Measurements from ENCODE around the gene RRP1B. TPM values are rescaled to one million over a fixed set of nuclear protein-coding genes. Genes with fewer than 3 reads are reported as not detected.

Gene RRP1B
- total RNA-seq, 6 experiments from 2014 or later = 8.0 to 17.0 (median 9.8) TPM

- intact Hi-C loops (cut with DNase I) = no loop called here
- TF ChIP-seq POLR2A (IDR thresholded peaks at IDR 0.05) = no peak
- TF ChIP-seq CTCF (IDR thresholded peaks at IDR 0.05) = no peak
- Histone ChIP-seq H3K36me3 (peaks cover 0 to 42% (median 18%) of the 10 kb centered on the region in 4 donors), H3K27me3 (no peaks in the 10 kb centered on the region), H3K4me1 (peaks cover 0 to 9% (median 0%) of the 10 kb centered on the region in 4 donors), H3K27ac (no peak overlapping the region), H3K9me3 (no peaks in the 10 kb centered on the region), H3K4me3 (no peak overlapping the region)
- no peak for DNase-seq
- no peak for ATAC-seq
- 100% methylated on average over 6 of the region's 6 CpGs for WGBS (ENCODE audit: insufficient coverage, low coverage, low lambda C conversion rate, missing lambda C conversion rate)
Observed at GRCh38 chr21:43681650-43682049, 22.3 kb downstream of the RRP1B start.

GRCh38 chr21:43684424-43684823 lies 25.1 kb downstream of the RRP1B start:
- peak; percentile 34 to 68 (median 54) for ATAC-seq
- DNase-seq = no peak
- WGBS (ENCODE audit: insufficient coverage, low coverage, low lambda C conversion rate, missing lambda C conversion rate) = 75% methylated on average over 2 of the region's 3 CpGs
- TF ChIP-seq CTCF (IDR thresholded peaks at IDR 0.05) = no peak
- no peak for TF ChIP-seq POLR2A (IDR thresholded peaks at IDR 0.05)
- Histone ChIP-seq H3K9me3 (no peaks in the 10 kb centered on the region), H3K4me3 (no peak overlapping the region), H3K4me1 (peaks cover 0 to 9% (median 0%) of the 10 kb centered on the region in 4 donors), H3K36me3 (peaks cover 0 to 58% (median 21%) of the 10 kb centered on the region in 4 donors), H3K27me3 (no peaks in the 10 kb centered on the region), H3K27ac (no peak overlapping the region)
- intact Hi-C loops (cut with DNase I) = no loop called here

GRCh38 chr21:43686811-43687565 lies 27.6 kb downstream of the RRP1B start:
- H3K27ac ChIP-seq = no peak overlapping the region
- no peak for TF ChIP-seq POLR2A (IDR thresholded peaks at IDR 0.05)
- no peak for TF ChIP-seq CTCF (IDR thresholded peaks at IDR 0.05)
- H3K27me3 ChIP-seq = no peaks in the 10 kb centered on the region
- 87% methylated on average over 12 of the region's 21 CpGs for WGBS (ENCODE audit: insufficient coverage, low coverage, low lambda C conversion rate, missing lambda C conversion rate)
- intact Hi-C loops (cut with DNase I) = no loop called here
- no peaks in the 10 kb centered on the region for H3K9me3 ChIP-seq
- peaks cover 0 to 72% (median 21%) of the 10 kb centered on the region in 4 donors for H3K36me3 ChIP-seq
- DNase-seq (no peak), ATAC-seq (no peak)
- H3K4me1 ChIP-seq = no peaks in the 10 kb centered on the region
- no peak overlapping the region for H3K4me3 ChIP-seq

- Histone ChIP-seq H3K27ac (no peak overlapping the region), H3K36me3 (peaks cover 0 to 77% (median 19%) of the 10 kb centered on the region in 4 donors), H3K9me3 (no peaks in the 10 kb centered on the region), H3K4me3 (no peak overlapping the region), H3K4me1 (no peaks in the 10 kb centered on the region), H3K27me3 (no peaks in the 10 kb centered on the region)
- intact Hi-C loops (cut with DNase I) = no loop called here
- TF ChIP-seq POLR2A (IDR thresholded peaks at IDR 0.05) (no peak), CTCF (IDR thresholded peaks at IDR 0.05) (no peak)
- DNase-seq (no peak), ATAC-seq (peak in 2 of 4 donors; percentile 7 to 16)
- 99% methylated on average over 9 of the region's 27 CpGs for WGBS (ENCODE audit: insufficient coverage, low coverage, low lambda C conversion rate, missing lambda C conversion rate)
Observed at GRCh38 chr21:43687566-43688399, 28.4 kb downstream of the RRP1B start.

Measured in right lobe of liver (tissue), 6 donors.